GM12892 (cell line): ENCODE data around the gene PPP1R3E.
A peak's percentile ranks its signal among the peaks of the same experiment; 100 is the strongest.

Experiments
- DNase-seq: peaks from one replicate; pipeline ENCODE4 v3.0.0; 2011; ENCODE audit not compliant: insufficient read length
- FAIRE-seq: peaks from 2 replicates; lab custom pipeline; 2011; peaks lifted over from hg19 to GRCh38; lab: Jason Lieb, UNC
- POLR2A ChIP-seq: IDR thresholded peaks from 2 replicates; pipeline ENCODE4 v1.6.1; 2011; ENCODE audit warnings: low read depth, low read length, control low read depth
- POLR2AphosphoS5 ChIP-seq: IDR thresholded peaks from 2 replicates; pipeline ENCODE4 v1.6.1; 2011; ENCODE audit warnings: low read depth, low read length, control low read depth
- TAF1 ChIP-seq: IDR thresholded peaks from 2 replicates; pipeline ENCODE4 v1.6.1; 2011; ENCODE audit warnings: low read depth, mild to moderate bottlenecking, control low read depth, low read length, borderline replicate concordance

PPP1R3E gene

DNA sequence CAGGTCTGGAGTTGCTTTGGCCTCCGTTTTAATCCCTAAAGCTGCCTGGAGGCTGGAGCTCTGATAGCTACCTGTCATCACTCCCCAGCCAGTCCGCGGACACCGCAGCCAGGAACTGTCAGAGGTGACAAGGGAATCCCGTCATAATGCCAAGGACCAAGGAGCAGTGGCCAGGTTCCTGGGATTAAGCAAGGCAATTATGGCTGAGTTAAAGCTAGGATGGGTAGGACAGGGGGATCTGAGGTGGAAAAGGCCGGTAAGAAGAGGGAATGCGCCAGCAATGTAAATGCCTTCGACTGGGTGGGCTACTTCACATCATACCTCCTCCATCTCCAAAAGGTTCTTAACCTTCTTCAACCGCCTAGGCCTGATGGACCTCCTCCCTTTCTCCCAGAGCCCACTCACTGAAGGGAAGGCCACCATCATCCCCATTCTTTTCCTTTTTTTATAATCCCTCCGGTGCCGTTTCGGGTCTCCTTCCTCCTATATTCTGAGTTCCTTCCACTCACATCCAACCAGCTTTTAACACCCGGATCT, 1.9 kb downstream of the PPP1R3E start:
- DNase-seq (no peak), FAIRE-seq (no peak)
- TF ChIP-seq POLR2AphosphoS5 (0 out of 2 replicates have a peak, but pooled peaks have one; percentile 42), TAF1 (no peak), POLR2A (no peak)

DNA sequence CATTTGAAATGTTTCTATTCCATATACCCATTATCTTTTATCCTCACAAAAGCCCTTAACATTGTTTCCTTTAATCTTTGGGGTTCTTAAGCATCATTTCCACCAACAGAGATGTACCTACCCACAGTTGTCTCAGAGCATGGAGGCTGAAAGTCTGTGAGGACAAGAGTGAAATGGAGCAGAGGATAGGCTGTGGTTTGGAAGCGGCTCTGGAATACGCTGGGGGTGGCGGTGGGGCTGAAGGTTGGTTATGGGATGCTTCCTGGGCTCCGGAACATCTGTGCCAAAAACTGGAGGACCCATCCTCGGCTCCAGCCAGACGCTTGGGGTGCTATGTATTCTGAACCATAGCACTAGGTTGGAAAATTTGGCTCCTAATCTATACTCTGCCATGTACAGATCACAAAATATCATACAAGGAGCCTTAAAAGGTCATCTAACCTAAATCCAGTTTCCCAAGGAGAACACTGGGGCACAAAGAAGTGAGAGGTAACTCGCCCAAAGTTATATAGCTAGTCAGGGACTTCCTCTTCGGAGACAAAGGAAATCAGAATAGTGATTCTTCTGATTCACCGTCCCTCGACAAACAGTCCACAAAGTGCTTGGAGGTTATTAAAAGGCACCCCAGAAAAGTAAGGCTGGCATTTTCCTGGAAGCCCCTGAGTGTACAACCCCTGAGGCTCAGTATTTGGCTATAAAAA, 2.5 kb downstream of the PPP1R3E start:
- FAIRE-seq = no peak
- TF ChIP-seq TAF1 (no peak), POLR2AphosphoS5 (no peak), POLR2A (no peak)
- DNase-seq = no peak

DNA sequence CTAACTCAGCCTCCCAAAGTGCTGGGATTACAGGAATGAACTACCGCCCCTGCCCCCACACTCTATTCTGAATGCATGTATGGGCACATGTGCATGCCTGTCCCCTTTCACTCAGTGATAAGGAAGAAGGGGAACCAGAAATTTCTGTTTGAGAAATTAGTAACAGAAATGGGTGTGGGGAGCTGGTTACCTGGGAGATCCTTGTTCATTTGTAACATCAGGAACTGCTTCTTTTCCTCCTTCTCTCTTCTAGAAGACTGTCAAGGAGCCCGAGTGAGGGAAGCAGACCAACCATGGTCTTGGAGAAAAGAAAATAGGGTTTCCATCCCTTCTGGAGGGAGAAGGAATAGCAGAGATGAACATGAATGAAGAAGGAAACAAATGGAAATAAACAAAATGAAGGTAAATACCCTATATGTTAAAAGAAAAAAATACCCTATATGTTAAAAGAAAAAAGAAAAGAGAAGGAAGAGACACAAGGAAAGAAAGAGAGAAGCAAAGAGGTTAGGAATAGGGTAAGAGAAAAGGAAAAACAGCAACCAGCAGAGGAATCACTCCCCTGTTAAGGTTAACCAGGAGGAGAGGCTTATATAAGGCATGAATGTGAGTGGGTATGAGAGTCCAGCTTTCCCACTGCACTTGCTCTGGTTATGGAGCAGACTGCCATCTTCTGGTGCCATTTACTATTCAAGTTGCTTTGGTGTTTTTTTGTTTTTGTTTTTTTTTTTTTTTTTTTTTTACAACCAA, 3.3 kb downstream of the PPP1R3E start:
- TF ChIP-seq POLR2AphosphoS5 (no peak), TAF1 (no peak), POLR2A (no peak)
- DNase-seq = no peak
- no peak for FAIRE-seq

DNA sequence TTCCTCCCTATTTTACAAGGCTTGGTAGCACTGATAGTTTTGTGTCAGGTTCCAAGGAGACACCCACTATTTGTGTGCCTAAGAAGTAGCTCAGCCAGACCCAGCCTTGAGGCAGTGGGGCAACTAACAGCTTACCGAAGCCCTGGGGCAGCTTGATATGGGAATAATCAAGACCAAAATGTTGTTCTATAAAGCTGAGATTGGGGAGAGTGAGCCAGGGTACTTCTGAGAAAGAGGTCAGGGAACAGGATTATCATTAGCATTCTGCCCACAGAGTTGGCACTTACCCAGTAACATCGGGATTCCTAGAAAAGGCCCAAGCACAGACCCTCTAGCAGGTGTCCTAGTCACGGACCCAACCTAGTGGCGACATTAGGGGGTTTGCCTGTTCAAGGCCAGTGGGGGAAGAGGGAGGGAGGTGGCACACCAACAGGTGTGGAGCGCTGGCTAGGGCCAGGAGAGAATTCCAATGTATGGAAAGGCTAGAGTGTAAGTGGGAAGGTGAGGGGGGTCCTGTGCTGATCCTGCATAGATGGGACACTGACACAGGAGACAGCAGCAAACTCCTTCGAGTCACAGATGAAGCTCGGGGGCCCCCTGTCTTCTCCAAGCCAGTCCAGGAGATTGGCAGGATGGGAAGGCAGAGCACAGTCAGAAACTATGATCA, 4.9 kb downstream of the PPP1R3E start:
- no peak for TF ChIP-seq POLR2AphosphoS5
- no peak for FAIRE-seq

DNA sequence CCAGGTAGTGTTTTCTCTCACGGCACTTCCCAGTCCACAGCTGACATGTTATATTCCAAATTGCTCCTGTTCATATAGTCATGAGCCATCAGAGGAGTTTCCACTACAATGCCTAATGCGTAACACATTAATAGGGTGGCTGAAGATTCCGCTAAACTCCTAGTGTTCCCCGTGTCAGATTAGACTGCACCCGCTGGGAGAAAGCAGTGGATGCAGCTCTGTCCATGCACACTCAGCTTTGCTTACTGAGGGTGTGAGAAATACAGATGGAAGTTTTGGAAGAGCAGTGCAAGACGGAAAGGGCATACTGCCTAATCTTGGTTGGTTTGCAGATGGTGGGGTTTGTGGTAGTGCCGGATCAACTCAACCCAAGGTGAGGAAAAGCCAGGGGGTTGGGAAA, 5.6 kb downstream of the PPP1R3E start:
- no peak for DNase-seq
- TF ChIP-seq POLR2AphosphoS5 = no peak
- TF ChIP-seq TAF1 = no peak
- no peak for TF ChIP-seq POLR2A
- no peak for FAIRE-seq

More for the DNA sequence above, 4.9 kb downstream of the PPP1R3E start:
- DNase-seq = no peak

DNA sequence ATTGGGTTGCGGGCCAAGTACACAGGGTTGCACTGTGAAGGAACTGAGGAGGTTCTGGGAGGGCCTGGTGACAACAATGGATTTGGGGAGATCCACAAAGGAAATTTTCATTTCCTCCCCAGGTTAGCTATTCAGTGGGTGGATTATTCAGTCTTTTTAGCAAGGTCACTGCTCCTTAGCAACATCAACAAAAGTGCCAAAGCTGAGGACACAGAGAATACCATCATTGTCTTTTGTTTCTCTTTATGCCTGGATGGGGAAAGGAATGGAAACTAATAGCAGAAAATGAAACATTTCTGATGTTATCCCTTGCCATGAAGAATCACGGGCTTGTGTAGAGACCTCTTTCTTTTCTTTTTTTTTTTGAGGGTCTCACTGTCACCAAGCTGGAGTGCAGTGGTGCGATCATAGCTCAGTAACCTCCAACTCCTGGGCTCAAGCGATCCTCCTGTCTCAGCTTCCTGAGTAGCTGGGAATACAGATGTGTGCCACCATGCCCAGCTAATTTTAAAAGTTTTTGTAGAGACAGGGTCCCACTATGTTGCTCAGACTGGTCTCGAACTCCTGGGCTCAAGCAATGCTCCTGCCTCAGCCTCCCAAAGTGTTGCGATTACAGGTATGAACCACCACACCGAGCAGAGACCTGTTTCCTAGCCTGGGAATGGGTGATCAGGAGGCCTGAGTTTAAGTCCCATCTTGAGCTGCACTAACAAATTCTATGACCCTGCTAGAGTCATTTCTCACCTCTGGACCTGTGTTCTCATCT, 6.5 kb downstream of the PPP1R3E start:
- FAIRE-seq = no peak
- no peak for TF ChIP-seq TAF1
- TF ChIP-seq POLR2A = no peak
- TF ChIP-seq POLR2AphosphoS5 = no peak

DNA sequence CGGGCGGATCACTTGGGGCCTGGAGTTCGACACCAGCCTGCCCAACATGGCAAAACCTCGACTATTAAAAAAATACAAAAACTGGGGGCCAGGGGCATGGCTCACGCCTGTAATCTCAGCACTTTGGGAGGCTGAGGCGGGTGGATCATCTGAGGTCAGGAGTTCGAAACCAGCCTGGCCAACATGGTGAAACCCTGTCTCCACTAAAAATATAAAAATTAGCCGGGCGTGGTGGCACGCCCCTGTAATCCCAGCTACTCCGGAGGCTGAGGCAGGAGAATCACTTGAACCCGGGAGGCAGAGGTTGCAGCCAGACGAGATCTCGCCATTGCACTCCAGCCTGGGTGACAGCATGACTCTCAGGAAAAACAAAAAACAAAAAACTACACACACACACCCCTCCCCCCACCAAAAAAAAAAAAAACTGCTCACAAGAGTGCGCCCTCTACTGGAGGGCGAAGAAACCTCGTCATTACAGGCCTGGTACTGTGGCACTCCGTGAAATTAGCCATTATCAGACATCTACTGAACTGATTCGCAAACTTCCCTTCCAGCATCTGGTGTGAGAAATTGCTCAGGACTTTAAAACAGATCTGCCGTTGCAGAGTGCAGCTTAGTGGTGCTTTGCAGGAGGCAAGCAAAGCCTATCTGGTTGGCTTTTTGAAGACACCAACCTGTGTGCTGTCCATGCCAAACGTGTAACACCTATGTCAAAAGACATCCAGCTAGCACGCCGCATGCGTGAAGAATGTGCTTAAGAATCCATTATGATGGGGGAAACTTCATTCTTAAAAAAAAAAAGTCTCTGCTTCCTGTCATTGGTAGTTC, 7.7 kb downstream of the PPP1R3E start:
- DNase-seq (no peak), FAIRE-seq (peak; percentile 30)
- TF ChIP-seq POLR2AphosphoS5 = no peak
- no peak for TF ChIP-seq TAF1
- TF ChIP-seq POLR2A = no peak

More for the DNA sequence above, 6.5 kb downstream of the PPP1R3E start:
- no peak for DNase-seq

DNA sequence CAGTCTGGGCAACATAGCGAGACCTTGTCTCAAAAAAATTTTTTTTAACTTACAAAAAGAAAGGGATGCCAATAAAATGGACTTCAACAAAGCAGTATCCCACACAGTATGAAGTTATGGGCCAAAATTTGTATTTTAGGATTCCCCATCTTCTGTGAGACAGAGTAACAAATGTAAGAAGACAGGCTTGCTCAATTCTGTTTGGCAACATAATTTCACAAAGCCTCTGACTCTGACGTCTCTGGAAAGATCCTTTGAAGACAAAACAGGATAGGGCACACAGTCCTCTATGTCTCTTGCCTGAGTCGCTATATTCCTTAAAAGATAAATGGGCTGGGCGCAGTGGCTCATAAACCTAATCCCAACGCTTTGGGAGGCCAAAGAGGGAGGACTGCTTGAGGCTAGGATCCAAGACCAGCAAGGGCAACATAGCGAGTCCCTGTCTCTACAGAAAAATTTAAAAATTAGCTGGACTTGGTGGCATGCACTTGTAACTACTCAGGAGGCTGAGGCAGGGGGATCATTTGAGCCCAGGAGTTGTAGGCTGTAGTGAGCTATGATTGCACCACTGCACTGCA, 15.7 kb downstream of the PPP1R3E start:
- no peak for DNase-seq
- FAIRE-seq = no peak
- TF ChIP-seq POLR2A (no peak), POLR2AphosphoS5 (no peak), TAF1 (no peak)

DNA sequence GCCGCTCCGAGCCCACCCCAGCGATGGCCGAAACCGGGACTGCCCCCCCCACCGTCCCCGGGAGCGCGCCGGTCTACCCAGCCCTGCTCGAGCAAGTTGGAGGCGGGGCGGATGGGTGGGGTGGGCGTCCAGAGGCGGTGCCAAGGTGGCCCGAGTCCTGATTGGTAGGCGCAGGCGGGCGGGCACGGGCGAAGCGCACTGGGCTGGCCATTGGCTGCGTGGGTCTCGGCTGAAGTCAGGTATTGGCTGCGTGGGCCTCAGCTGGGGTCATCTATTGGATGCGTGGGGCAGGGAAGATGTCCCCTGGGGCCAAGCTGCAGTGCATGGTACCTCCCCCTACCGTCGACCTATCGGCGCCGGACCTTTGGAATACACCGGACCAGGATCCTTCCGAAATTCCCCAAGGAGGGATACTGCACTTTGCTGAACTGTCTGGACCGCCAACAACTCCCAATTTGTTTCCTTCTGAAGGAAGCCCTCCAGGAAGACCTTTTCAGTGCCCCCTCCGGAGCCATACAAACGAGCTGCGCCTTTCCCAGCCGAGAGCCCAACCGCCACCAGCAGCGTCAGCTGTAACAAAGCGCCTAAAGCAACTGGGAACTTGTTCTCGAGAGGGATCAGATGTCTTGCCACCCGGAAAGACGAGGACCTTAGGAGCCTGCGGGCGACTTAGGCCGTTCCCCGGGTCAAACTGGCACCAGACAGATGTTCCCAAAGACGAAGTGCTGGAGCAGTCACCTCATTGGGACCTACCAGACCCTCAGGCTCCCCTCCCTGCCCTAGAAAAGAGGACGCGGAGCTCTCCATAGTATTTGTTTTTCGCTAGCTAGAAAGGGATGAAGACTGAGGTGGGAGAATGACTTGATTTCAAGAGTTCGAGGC, 16.4 kb downstream of the PPP1R3E start, which contains the start of gene HOMEZ:
Gene HOMEZ (minus strand): TSS at position 113 of the 882 bp plus-strand sequence. CDS start 180 bp downstream, outside the sequence.
- TF ChIP-seq POLR2AphosphoS5 = 0 out of 2 replicates have a peak, but pooled peaks have one; percentile 10
- peak; percentile 61 for TF ChIP-seq POLR2A
- peak; percentile 28; the same call in 1 of the 2 replicates for TF ChIP-seq TAF1
- peak; percentile 99 for FAIRE-seq
- peak; percentile 94 for DNase-seq

DNA sequence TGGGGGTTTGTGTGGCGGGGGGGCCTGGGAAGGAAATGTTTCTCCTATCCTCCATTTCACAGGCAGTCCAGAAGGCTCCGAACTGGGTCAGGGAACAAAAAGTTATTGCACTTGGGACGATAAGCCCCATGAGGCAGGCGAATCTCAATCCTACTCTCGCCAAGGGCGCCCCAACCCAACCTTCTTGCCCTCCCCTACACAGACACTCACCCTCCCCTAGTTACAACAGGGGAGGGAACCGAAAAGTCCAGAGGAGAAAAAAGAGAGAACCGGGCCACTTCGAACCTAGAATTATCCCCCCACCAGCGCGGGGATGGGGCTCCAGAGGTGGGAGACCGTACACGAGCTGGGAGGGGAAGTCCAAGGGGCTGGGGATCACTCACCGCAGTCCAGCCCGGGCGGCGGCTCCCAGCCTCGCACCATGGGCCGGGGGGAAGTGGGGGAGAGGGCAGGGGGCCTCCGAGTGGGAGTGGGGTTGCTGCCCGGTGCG, 17.1 kb downstream of the PPP1R3E start:
- TF ChIP-seq TAF1 (no peak), POLR2A (0 out of 2 replicates have a peak, but pooled peaks have one; percentile 11)
- no peak for DNase-seq
- FAIRE-seq = no peak
